GM13977 (cell line): ENCODE data around the gene WRAP73.

Source experiments
- DNase-seq: peaks from one replicate; pipeline ENCODE4 v3.0.0; 2012; ENCODE audit warnings: low spot score
- in situ Hi-C: fragments of 300-500 bp; cut with MboI; formaldehyde crosslinking; loops from one replicate; pipeline ENCODE4 v1.12.0; 2022; ENCODE audit warnings: low sequenced_read_pairs, low pct_unique_long_range_greater_than_20kb, mixed read lengths, inconsistent platforms; ENCODE audit not compliant: unreplicated experiment
- TF ChIP-seq, protein P1 (sequence below): IDR thresholded peaks from 2 replicates; pipeline ENCODE4 v1.5.1; 2012; ENCODE audit warnings: mild to moderate bottlenecking, control low read depth; ENCODE audit not compliant: insufficient read depth; ENCODE audit errors: extremely low read depth, missing control alignments

The WRAP73 gene

DNA sequence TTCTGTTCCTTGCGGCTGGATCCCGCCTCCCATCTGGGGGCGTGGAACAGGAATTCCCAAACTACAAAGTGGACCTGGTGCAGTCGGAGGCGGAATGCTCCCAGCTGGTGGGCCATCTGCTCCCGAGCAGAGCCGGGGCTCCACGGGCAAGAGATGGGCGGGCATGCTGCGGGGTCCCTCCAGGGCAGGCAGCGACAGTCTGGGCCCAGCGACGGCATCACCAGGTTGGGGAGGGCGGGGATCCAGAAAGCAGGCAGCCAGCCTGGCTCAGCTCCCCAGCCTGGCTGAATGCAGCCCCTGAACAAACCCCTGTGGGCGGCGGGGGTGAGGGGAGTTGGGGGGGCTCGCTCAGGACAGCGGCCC is 42.2 kb downstream of the WRAP73 start:
- in situ Hi-C loops = no loop called here
- no peak for DNase-seq
- TF ChIP-seq, protein P1, sequence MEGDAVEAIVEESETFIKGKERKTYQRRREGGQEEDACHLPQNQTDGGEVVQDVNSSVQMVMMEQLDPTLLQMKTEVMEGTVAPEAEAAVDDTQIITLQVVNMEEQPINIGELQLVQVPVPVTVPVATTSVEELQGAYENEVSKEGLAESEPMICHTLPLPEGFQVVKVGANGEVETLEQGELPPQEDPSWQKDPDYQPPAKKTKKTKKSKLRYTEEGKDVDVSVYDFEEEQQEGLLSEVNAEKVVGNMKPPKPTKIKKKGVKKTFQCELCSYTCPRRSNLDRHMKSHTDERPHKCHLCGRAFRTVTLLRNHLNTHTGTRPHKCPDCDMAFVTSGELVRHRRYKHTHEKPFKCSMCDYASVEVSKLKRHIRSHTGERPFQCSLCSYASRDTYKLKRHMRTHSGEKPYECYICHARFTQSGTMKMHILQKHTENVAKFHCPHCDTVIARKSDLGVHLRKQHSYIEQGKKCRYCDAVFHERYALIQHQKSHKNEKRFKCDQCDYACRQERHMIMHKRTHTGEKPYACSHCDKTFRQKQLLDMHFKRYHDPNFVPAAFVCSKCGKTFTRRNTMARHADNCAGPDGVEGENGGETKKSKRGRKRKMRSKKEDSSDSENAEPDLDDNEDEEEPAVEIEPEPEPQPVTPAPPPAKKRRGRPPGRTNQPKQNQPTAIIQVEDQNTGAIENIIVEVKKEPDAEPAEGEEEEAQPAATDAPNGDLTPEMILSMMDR = no peak

DNA sequence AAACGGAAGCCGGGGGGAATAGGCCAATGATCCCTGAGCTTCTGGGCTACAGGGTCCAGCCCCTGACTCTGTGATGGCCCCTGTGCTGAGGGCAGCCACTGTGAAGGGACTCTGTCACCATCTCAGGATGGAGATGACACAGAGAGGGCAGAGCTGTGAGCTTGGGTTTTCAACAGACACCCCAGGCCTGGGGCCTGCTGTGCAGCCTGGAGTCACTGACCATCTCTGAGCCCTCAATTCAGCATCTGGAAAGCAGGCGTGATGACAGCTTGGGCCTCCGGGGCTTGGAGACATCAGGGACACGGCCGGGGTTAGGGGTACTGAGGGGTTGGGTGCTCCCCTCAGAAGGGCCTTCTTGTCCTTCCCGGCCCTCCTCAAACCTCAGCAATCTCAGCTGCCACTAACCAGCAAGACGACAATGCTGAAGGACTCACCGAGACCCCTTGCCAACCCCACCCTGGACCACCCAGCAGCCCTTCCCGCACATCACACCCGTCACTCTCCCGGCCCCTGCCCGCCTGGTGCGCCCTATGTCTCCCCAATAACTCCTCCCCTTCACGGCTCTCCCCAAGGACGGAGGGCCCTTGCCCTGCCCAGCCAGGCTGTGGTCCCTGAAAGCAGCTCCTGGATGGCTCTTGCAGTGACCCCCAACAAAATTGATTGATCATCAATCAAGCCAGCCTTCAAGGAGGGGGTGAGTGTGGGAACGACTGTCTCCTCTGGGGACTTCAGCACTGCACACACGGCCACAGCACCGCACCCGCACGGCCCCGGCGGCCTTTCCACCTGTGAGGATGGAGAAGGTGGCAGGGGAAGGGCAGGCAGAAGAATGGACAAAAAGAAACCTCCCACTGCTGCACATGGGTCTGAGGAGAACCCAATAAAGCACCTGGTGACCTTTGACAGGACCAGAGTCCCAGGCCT is 42.9 kb downstream of the WRAP73 start:
- in situ Hi-C loops = no loop called here
- TF ChIP-seq, protein P1 = no peak
- DNase-seq = no peak

DNA sequence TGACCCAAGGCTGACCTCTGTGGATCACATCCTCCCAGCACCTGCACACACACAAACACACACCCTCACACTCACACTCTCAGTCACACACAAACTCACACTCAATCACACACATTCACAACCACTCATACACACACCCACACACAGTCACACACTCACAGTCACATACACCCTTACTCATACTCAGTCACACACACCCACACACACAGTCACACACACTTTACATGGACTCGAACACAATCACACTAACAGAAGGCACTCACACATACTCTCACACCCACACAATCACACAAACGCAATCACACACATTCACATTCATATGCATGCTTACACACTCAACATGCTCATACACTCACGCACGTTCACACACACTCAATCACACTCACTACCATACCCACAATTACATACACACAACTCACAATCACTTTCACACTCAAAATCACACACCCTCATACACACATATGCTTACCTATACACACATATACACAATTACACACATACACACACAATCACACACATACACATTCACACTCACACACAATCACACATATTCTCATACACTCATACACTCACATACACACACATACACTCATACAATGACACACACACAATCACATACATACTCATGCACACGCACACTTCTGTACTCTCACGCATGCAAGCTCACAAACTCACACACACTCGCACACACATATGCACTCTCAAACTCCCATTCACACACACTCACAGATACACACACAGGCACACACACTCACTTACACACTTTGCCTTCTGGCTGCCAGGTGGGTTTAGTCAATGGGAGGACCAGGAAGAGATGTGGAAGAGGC is 44.7 kb downstream of the WRAP73 start:
- in situ Hi-C loops = no loop called here
- TF ChIP-seq, protein P1 = no peak
- DNase-seq = no peak

DNA sequence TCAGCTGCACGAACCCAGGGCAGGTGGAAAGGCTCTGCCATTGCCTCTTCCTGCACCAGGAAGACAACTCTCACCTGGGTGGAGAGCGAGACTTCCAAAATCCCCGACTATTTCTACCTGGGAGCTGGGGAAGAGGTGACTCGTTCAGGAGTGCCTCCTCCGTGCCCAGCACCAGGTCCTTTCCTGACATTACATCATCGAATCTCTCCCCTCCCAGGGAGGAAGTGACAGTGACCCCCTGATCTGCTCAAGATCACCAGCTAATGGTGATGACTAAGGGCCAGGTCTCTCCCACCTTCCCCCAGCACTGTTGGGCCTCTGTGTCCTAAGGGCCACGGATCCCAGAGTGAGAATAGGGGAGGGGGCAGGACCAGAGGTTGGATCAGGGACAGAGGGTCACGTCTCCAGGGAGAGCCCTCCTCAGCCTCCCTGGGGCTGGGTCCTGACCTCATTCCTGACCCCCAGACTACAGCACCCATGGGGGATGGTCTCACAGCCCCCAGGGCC is 45.4 kb downstream of the WRAP73 start:
- no peak for DNase-seq
- TF ChIP-seq, protein P1 = no peak
- in situ Hi-C loops = no loop called here

DNA sequence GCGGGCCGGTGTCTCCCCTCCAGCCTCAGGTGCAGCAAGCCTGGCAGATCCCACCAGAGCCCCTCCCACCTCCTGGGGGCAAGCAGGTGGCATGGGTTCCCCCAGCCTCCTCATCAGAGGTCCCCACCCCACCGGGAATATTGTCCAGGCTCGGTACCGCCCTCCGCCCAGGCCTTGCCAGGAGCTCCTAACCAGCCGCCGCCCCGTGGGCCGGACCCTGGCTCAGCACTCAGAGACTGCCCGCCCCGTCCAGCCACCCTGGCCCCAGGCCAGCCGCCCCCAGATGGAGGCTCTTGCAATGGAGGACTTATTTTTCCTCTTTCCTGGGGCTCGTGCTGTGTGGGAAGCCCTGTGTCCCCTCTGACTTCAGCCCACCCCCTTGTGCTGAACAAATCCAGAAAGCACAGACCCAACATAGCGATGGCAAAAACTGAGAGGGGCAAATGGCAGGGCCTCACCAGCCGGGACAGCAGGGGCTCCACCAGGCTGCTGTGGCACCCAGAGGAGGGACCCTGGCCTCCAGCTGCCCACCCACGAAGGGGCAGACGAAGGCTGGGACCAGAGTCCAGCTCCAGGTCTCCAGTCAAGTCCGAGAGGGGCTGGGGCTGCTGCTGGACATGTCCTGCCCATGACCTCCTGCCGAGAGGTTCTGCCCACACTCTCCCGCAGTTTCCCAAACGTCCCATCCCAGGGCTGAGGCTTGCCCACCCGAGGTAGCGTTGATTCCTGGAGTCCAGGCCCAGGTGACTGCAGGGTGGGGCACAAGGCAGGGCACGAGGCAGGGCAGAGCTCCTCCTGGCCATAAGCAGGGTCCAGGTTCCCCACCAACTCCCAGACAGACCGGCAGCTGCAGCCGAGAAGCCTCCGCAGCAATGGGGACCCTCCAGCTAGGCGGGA is 46.1 kb downstream of the WRAP73 start:
- DNase-seq = no peak
- in situ Hi-C loops = no loop called here
- TF ChIP-seq, protein P1 = no peak

DNA sequence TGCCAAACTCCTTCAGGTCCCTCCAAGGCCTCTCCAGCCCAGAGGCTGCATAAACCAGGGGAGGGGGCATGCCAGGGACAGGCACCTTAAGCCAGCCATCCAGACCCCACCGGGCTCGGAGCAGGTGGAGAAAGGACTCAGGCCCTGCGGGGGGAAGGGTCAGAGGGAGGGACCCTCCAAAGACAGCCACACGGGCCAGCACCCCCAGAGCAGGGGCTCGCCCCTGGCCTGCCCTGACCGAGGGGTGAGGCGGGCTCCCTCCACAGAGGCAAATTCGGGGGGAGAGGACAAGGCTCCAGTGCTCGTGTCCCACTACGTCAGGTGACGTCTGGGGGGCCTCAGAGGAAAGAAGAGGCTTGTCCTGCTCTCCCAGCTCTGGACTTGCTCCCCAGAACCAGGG is 46.7 kb downstream of the WRAP73 start:
- no peak for DNase-seq
- in situ Hi-C loops = no loop called here
- TF ChIP-seq, protein P1 = no peak
